Head of caudate nucleus (tissue), 42 donors: ENCODE data around the gene SLC45A1.
A peak's percentile ranks its signal among the peaks of the same experiment; 100 is the strongest.

Experiments
- DNase-seq, 42 donors: peaks; one replicate each; pipeline versions ENCODE4 v3.0.0 to v3.0.0-alpha.2; 2020 to 2021; ENCODE audit warnings: mixed read lengths in 7 of 42
- intact Hi-C: fragments of 100-400 bp; cut with DNase I; formaldehyde crosslinking; loops from one replicate; pipeline ENCODE4 v1.15.0; 2022

Gene SLC45A1

DNA sequence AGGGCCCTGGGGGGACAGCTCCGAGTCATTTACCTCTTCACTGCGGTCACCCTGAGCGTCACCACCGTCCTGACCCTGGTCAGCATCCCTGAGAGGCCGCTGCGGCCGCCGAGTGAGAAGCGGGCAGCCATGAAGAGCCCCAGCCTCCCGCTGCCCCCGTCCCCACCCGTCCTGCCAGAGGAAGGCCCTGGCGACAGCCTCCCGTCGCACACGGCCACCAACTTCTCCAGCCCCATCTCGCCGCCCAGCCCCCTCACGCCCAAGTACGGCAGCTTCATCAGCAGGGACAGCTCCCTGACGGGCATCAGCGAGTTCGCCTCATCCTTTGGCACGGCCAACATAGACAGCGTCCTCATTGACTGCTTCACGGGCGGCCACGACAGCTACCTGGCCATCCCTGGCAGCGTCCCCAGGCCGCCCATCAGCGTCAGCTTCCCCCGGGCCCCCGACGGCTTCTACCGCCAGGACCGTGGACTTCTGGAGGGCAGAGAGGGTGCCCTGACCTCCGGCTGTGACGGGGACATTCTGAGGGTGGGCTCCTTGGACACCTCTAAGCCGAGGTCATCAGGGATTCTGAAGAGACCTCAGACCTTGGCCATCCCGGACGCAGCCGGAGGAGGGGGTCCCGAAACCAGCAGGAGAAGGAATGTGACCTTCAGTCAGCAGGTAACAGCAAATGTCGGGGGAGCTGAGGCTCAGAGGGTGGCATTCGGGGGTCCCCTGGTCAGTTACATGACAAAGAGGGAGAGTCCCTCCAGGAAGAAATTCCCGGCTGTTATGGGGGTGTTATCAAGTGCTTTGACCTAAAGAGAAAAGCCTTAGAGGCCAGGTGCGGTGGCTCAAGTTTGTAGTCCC is 12.6 kb downstream of the SLC45A1 start:
- no peak for DNase-seq
- intact Hi-C loops = no loop called here

DNA sequence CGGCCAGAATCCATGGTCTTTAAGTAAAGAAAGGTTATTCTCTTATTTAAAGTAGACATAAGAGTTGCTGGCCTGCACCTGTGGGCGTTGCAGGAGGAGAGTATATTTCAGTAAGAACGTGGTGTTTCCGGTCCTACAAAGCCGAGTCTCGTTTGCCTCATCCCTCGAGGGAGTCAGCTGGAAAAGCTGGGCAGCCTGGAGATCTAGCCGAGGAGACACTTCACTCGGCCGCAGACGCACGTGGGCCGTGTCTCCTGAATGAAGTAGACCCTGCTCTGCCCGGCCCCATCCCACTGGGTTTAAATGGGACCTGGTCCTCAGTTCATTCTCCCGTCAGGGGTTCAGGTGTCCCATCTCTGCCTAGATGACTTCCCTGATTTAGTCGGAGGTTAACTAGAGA is 14.9 kb downstream of the SLC45A1 start:
- intact Hi-C loops = no loop called here
- DNase-seq = no peak

GRCh38 chr1:8333246-8333987 is 15.5 kb downstream of the SLC45A1 start:
- intact Hi-C loops = no loop called here
- no peak for DNase-seq

DNA sequence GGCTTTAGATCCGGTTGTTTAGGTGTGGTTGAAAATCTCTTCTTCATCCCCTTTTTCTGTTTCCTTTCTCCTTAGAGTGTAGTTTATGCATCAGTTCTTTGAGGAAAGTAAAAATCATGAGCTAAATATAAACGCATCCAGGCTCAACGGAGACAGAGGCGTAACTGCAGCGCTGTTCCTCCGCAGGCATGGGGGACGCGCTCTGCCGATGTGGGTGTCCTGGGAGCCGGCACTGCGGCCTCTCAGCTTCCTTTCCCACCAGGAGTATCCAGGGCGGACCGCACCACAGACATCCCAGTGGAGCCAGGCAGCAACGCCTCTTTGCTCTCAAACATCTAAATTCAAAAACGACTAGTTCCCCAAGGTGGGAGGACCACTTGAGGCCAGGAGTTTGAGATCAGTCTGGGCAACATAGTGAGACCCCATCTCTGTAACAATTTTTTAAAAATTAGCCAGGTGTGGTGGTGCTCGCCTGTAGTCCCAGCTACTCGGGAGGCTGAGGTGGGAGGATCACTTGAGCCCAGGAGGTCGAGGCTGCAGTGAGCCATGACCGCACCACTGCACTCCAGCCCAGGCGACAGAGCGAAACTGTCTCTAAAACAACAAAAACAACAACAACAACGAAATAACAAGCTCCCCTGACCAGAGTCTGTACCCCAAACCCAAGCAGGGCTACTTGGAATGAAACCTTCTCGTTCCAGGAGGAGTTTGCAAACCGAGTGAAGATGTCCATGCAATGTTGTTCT is 16.4 kb downstream of the SLC45A1 start:
- peak in 13 of 42 donors; percentile 14 to 65 (median 42) for DNase-seq
- intact Hi-C loops = no loop called here

- intact Hi-C loops = no loop called here
- no peak for DNase-seq
These were observed 17.3 kb downstream of the SLC45A1 start for GRCh38 chr1:8335246-8335645.

DNA sequence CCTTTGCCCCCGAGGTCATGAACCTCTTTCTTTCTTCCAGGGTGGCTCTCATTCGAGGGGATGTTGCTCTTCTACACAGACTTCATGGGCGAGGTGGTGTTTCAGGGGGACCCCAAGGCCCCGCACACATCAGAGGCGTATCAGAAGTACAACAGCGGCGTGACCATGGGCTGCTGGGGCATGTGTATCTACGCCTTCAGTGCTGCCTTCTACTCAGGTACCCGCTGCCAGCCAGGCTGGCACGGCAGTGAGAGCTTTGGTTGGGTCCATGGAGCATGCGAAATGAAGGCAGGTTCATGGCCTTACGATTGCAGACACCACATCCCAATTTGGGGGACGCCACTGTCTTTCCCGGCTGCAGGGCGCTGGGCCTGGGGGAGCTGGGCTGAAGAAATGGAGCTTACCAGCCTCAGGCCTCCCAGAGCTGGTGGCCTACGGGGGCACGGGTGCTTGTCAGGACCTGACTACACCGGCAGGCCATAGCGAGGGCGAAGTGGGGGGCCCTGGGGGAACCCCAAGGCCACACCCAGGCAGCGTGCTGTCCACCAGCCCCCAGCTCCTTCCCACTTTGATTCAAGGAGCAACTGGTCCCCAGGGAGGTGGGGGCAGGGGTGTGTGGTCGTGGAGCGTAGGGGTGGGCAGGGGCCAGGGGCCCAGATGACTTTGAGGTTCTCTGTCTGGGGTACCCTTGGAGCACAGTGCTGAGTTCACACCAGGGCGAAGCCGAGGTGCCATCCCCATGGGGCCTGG is 20.0 kb downstream of the SLC45A1 start:
- DNase-seq = no peak
- intact Hi-C loops = no loop called here

DNA sequence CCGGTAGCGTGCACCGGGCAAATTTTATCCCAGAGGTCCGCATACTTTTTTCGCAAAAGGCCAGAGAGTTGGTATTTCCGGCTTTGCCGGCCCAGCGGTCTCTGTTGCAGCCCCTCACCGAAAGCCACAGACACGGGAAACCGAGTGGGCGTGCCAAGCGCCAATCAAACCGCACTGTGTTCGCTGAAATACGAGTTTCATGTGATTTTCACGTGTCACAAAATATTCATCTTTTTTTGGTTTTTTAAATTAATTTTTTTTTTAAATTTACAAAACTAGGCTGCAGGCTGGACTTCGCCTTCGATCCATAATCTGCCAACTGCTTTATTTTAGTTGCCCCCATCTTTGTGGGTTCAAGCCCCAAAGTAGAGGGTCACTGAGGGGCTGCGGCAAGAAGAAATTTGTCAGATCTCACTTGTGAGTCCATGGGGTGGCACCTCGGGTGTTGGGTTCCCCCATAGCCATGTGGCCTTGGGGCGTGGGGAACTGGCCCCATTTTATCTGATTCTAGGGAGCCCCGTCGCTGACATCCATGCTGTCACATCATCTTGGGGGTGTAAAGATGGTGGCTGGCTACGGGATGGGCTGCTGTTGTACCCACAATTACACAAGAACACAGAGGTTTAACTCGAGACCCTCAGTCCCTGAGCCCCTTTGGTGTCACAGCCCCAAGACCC is 20.8 kb downstream of the SLC45A1 start:
- intact Hi-C loops = no loop called here
- peak in 1 of 42 donors; percentile 10 for DNase-seq

DNA sequence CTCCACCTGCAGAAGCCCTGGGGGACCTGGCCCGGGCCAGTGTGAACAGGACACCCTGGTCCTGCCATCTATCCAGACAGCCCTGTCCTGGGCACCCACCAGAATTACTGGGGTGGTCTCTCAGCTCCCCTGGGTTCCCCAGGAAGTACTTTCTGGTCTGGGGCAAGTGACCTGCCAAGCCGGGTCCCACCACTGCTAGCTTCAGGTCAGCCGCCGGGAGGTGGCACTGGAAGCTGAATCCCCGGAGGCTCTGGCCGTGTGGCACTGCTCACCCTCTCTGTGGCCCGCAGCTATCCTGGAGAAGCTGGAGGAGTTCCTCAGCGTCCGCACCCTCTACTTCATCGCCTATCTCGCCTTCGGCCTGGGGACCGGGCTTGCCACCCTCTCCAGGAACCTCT is 21.3 kb downstream of the SLC45A1 start:
- intact Hi-C loops = no loop called here
- DNase-seq = no peak

DNA sequence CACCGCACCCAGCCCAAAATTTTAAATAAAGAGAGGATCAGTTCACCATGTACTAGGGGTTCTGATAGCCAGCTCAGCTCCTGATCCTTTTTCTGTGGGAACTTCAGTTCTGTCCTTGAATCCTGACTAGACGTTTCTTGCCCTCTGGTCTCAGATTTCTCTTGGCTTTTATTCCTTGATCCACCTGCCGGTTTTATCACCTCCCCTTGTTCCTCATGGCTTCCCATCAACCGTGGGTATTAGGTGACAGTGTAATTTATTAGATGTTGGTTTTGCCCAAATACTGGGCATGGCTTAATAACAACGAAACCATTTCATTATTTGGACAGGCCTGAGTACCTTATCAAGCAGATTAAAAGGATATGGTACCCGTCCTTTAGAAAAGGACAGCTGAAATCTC is 22.5 kb downstream of the SLC45A1 start:
- no peak for DNase-seq
- intact Hi-C loops = no loop called here

DNA sequence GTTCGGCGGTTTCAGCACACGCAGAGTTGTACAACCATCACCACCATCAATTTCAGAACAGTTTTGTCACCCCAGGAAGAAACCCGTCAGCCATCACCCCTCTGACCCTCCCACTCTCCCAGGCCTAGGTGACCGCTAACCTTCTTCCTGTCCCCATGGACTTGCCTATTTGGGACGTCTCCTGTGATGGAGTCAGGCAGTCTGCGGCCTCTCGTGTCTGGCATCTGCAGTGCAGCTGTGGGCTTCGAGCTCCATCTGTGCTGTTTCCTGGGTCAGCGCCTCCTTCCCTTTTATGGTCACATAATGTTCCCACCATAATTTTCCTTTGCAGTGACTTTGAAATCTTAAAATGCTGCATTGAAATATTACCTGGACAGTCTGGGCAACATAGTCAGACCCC is 24.4 kb downstream of the SLC45A1 start:
- intact Hi-C loops = no loop called here
- no peak for DNase-seq

GRCh38 chr1:8343044-8343443 is 25.1 kb downstream of the SLC45A1 start:
- peak in 1 of 42 donors; percentile 3 for DNase-seq
- intact Hi-C loops = no loop called here

- intact Hi-C loops = no loop called here
These were observed 25.6 kb downstream of the SLC45A1 start for GRCh38 chr1:8343464-8344001.

GRCh38 chr1:8344893-8345507 is 27.1 kb downstream of the SLC45A1 start:
- no peak for DNase-seq
- intact Hi-C loops = no loop called here

More at GRCh38 chr1:8343464-8344001, 25.6 kb downstream of the SLC45A1 start:
- peak in 1 of 42 donors; percentile 5 for DNase-seq

GRCh38 chr1:8345621-8346415 is 27.9 kb downstream of the SLC45A1 start:
- intact Hi-C loops = no loop called here
- no peak for DNase-seq

- intact Hi-C loops = no loop called here
- no peak for DNase-seq
These were observed 29.7 kb downstream of the SLC45A1 start for GRCh38 chr1:8347635-8348034.

DNA sequence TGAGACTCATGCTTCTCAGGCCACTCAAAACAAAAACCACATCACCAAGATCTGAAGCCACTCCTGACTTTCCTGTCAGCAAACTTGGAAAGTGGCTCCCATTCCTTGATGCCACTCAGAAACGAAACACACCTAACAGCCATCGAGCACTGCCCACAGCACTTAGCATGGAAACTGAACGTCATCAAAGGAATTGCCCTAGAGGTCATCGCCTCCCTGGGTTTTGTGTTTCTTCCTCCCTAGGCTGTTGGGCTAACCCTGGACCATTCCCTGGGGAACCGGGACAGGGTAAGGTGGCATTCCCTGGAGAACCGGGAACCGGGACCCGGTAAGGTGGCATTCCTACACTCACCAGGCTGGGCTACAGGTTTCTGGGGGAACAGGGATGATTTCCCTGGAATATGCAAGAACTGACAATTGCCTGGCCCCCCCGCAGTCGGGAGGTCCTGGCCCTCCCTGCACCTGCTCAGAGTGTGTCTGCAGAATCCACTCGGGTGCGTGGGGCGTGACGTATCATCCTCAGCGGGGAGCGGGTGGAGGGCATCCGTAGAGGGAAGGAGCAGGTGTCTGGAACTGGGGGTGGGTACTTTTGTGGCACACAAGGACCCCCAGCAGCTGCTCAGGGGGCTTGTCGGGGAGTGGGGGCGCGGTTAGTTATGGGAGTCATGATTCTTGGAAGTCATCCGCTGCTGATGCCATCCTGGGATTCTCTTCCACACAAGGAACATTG is 30.3 kb downstream of the SLC45A1 start:
- peak in 27 of 42 donors; percentile 22 to 73 (median 55) for DNase-seq
- intact Hi-C loops = no loop called here
